ENCODE results near the gene MOSMO. TPM values are rescaled to one million over a fixed set of nuclear protein-coding genes. Genes with fewer than 3 reads are reported as not detected.

Gene MOSMO
- total and polyA plus RNA-seq, 2 of the 13 experiments (the other 11 are each of a cell fraction or from before 2014, with no cell fraction given): 26.7 to 32.6 TPM

GRCh38 chr16:22092143-22092933 is 84.4 kb downstream of the MOSMO start, which contains the start of gene VWA3A (continued):
- TF ChIP-seq HBP1 (CRISPR knock-in tag; IDR thresholded peaks at IDR 0.05; ENCODE audit: low read depth): no peak
- TF ChIP-seq ZNF598 (CRISPR knock-in tag; IDR thresholded peaks at IDR 0.05; ENCODE audit: borderline replicate concordance): peak; percentile 28; the same call in 1 of the 2 replicates
- TF ChIP-seq SP4 (CRISPR knock-in tag; IDR thresholded peaks at IDR 0.05): 0 out of 2 replicates have a peak, but pooled peaks have one; percentile 32
- TF ChIP-seq ZHX2 (IDR thresholded peaks at IDR 0.05; ENCODE audit: low read depth): no peak
- no peak for TF ChIP-seq ZHX2 (CRISPR knock-in tag; IDR thresholded peaks at IDR 0.05; ENCODE audit: borderline replicate concordance)
- no peak for TF ChIP-seq SAFB2 (CRISPR knock-in tag; IDR thresholded peaks at IDR 0.05; ENCODE audit: borderline replicate concordance, low read depth)
- TF ChIP-seq RNF2 (conservative IDR thresholded peaks at IDR 0.05; ENCODE audit: low read depth): 0 out of 2 replicates have a peak, but pooled peaks have one; percentile 30
- peak; percentile 65; the same call in 1 of the 2 replicates for TF ChIP-seq RFX1 (IDR thresholded peaks at IDR 0.05)

Data from HepG2 (cell line).